Measurements from ENCODE around the gene ORC3.
"Not testable (repeated sequence)": the region's sequence is repeated elsewhere in the genome, so short reads cannot be mapped to it uniquely, and the experiment has no call there.

ORC3 gene

GRCh38 chr6:87700397-87701343 is 110.7 kb downstream of the ORC3 start:
- intact Hi-C loops (cut with micrococcal nuclease) = no loop called here
- no peaks in the 10 kb centered on the region for H3K27me3 Mint-ChIP-seq
- H3K9me3 Mint-ChIP-seq = no peaks in the 10 kb centered on the region
- peak overlapping the region; percentile 97 for H3K27ac Mint-ChIP-seq
- peak overlapping the region; percentile 94 for H3K4me3 Mint-ChIP-seq
- peaks cover 34% of the 10 kb centered on the region for H3K4me1 Mint-ChIP-seq (ENCODE audit: low read depth)
- peaks cover 50% of the 10 kb centered on the region for H3K36me3 Mint-ChIP-seq (ENCODE audit: low read depth)

- Mint-ChIP-seq H3K4me1 (ENCODE audit: low read depth) (peaks cover 28% of the 10 kb centered on the region), H3K4me3 (peak overlapping the region; percentile 94), H3K9me3 (no peaks in the 10 kb centered on the region), H3K36me3 (ENCODE audit: low read depth) (peaks cover 43% of the 10 kb centered on the region), H3K27me3 (no peaks in the 10 kb centered on the region), H3K27ac (peak overlapping the region; percentile 97)
- intact Hi-C loops (cut with micrococcal nuclease) = no loop called here
Observed at GRCh38 chr6:87701344-87701675, 111.4 kb downstream of the ORC3 start.

- H3K4me3 Mint-ChIP-seq = peak within 1 kb of the TSS; percentile 94
- peaks cover 22% of the 10 kb centered on the region for H3K4me1 Mint-ChIP-seq (ENCODE audit: low read depth)
- intact Hi-C loops (cut with micrococcal nuclease) = loop anchor here (1.0 to 2.0 kb wide), 3 partner anchors 17 to 55 kb away; no protein-coding TSS in a partner anchor
- H3K27me3 Mint-ChIP-seq = no peaks in the 10 kb centered on the region
- H3K27ac Mint-ChIP-seq = peak within 1 kb of the TSS; percentile 97
- no peaks in the 10 kb centered on the region for H3K9me3 Mint-ChIP-seq
- peaks cover 37% of the 10 kb centered on the region for H3K36me3 Mint-ChIP-seq (ENCODE audit: low read depth)
Observed at GRCh38 chr6:87701676-87702588, 112.0 kb downstream of the ORC3 start, which contains the start of gene AKIRIN2. TSS of gene AKIRIN2 (minus strand) at chr6:87702233. CDS start at chr6:87701684, 549 bp downstream.

GRCh38 chr6:87702589-87702945 is 112.6 kb downstream of the ORC3 start:
- H3K4me1 Mint-ChIP-seq (ENCODE audit: low read depth) = peaks cover 15% of the 10 kb centered on the region
- no peaks in the 10 kb centered on the region for H3K9me3 Mint-ChIP-seq

DNA sequence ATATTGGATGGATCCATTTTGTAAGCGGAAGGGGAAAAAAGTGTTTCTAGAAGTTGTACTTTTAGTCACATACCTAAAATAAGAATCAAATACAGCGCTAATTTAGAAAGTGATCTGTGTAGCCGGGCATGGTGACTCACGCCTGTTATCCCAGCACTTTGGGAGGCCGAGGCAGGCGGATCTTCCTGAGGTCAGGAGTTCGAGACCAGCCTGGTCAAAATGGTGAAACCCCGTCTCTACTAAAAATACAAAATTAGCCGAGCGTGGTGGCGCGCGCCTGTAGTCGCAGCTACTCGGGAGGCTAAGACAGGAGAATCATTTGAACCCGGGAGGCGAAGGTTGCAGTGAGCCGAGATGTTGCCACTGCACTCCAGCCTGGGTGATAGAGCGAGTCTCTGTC is 113.1 kb downstream of the ORC3 start:
- Mint-ChIP-seq H3K27ac (peak overlapping the region; percentile 97), H3K4me1 (ENCODE audit: low read depth) (peaks cover 11% of the 10 kb centered on the region)
- intact Hi-C loops (cut with micrococcal nuclease) = loop anchor here (2.0 kb wide), 1 partner anchor 54 kb away; no protein-coding TSS in a partner anchor

More at GRCh38 chr6:87702589-87702945, 112.6 kb downstream of the ORC3 start:
- Mint-ChIP-seq H3K36me3 (ENCODE audit: low read depth) (peaks cover 33% of the 10 kb centered on the region), H3K27ac (peak overlapping the region; percentile 97), H3K27me3 (no peaks in the 10 kb centered on the region), H3K4me3 (peak overlapping the region; percentile 94)
- intact Hi-C loops (cut with micrococcal nuclease) = loop anchor here (1.0 to 2.0 kb wide), 3 partner anchors 17 to 54 kb away; no protein-coding TSS in a partner anchor

DNA sequence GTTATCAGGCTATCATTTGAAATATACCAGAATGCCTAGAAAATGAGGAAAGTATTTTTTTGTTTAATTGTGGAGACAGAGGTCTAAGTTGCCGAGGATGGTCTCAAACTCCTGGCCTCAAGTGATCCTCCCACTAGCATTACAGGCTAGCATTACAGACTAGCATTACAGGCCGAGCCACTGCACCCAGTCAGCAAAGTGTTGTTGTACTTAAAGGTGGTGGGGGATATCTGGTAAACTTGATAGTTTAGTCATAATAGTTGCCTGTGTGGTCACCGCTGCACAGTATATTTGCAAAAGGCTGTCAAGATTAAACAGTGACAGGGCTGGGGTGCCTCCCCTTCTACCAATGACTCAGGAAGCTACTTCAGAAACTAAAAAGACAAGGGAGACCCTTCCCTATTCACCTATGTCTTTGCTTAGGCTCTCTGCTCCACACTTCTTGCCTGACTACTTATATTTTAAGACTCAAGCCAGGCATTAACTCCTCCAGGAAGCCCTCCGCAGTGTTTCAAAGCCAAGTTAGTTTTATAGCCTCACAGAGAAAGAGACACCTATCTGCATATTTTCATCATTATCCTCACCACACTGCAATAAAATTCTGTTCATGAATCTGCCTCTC is 115.2 kb downstream of the ORC3 start:
- no peaks in the 10 kb centered on the region for H3K27me3 Mint-ChIP-seq
- H3K4me1 Mint-ChIP-seq (ENCODE audit: low read depth) = peaks cover 14% of the 10 kb centered on the region
- intact Hi-C loops (cut with micrococcal nuclease) = no loop called here
- no peak overlapping the region for H3K4me3 Mint-ChIP-seq
- H3K36me3 Mint-ChIP-seq (ENCODE audit: low read depth) = peaks cover 17% of the 10 kb centered on the region
- no peaks in the 10 kb centered on the region for H3K9me3 Mint-ChIP-seq
- no peak overlapping the region for H3K27ac Mint-ChIP-seq

More for the DNA sequence above, 113.1 kb downstream of the ORC3 start:
- peaks cover 30% of the 10 kb centered on the region for H3K36me3 Mint-ChIP-seq (ENCODE audit: low read depth)
- peak overlapping the region; percentile 94 for H3K4me3 Mint-ChIP-seq
- H3K27me3 Mint-ChIP-seq, H3K9me3 Mint-ChIP-seq: not testable (repeated sequence)

DNA sequence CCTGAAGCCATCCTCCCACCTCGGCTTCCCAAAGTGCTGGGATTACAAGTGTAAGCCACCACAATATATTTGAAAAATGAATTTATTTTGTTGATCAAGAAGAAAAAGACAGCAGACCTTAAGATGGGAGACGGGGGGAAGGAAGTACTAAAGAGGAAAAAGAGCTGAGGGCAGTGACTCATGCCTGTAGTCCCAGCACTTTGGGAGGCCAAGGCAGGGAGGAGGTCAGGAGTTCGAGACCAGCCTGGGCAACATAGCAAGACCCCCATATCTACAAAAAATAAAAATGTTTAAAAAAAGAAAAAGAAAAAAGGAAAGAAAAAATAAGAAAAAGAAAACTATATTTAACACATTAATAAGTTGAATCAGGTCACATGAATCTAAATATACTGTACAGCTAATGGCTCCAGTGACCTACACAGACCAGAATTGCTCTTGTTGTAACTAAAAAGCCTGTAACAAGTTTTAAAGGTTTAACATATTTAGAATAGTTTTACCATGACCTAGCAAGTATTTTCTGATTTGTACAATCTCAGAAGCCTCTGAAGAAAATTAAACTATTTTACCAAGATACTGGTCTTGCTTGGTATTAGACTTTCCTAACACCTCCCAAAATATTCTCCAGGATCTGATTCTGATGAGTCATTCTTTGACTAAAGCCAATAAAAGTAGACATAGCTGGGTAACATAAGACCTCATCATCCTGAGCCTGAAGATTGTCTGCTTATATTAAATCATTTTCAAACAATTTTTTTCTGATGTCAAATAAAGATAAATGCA is 116.4 kb downstream of the ORC3 start:
- Mint-ChIP-seq H3K27ac (no peak overlapping the region), H3K27me3 (no peaks in the 10 kb centered on the region), H3K36me3 (ENCODE audit: low read depth) (peaks cover 6% of the 10 kb centered on the region), H3K4me3 (no peak overlapping the region), H3K9me3 (no peaks in the 10 kb centered on the region), H3K4me1 (ENCODE audit: low read depth) (peaks cover 15% of the 10 kb centered on the region)
- intact Hi-C loops (cut with micrococcal nuclease) = no loop called here

DNA sequence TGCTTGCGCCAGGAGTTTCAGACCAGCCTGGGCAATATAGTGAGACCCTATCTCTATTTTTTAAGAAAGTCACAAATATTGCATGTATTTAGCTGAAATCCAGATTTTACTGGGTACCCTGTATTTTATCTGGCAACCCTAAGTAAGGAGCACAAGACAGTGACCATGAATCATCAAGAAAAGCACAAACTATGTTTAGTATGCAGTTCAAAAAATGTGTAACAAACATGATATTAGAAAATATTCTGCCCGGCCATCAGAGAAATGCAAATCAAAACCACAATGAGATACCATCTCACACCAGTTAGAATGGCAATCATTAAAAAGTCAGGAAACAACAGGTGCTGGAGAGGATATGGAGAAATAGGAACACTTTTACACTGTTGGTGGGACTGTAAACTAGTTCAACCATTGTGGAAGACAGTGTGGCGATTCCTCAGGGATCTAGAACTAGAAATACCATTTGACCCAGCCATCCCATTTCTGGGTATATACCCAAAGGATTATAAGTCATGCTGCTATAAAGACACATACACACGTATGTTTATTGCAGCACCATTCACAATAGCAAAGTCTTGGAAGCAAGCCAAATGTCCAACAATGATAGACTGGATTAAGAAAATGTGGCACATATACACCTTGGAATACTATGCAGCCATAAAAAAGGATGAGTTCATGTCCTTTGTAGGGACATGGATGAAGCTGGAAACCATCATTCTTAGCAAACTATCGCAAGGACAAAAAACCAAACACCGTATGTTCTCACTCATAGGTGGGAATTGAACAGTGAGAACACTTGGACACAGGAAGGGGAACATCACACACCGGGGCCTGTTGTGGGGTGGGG is 118.9 kb downstream of the ORC3 start:
- H3K4me3 Mint-ChIP-seq; H3K4me1 Mint-ChIP-seq (ENCODE audit: low read depth); H3K36me3 Mint-ChIP-seq (ENCODE audit: low read depth); H3K27ac Mint-ChIP-seq; H3K27me3 Mint-ChIP-seq; H3K9me3 Mint-ChIP-seq; intact Hi-C loops (cut with micrococcal nuclease): not testable (repeated sequence)

- Mint-ChIP-seq H3K27me3 (no peaks in the 10 kb centered on the region), H3K9me3 (no peaks in the 10 kb centered on the region), H3K36me3 (ENCODE audit: low read depth) (no peaks in the 10 kb centered on the region), H3K27ac (peak overlapping the region; percentile 1), H3K4me1 (ENCODE audit: low read depth) (peaks cover 6% of the 10 kb centered on the region), H3K4me3 (no peak overlapping the region)
- intact Hi-C loops (cut with micrococcal nuclease) = no loop called here
Observed at GRCh38 chr6:87710090-87710489, 120.2 kb downstream of the ORC3 start.

DNA sequence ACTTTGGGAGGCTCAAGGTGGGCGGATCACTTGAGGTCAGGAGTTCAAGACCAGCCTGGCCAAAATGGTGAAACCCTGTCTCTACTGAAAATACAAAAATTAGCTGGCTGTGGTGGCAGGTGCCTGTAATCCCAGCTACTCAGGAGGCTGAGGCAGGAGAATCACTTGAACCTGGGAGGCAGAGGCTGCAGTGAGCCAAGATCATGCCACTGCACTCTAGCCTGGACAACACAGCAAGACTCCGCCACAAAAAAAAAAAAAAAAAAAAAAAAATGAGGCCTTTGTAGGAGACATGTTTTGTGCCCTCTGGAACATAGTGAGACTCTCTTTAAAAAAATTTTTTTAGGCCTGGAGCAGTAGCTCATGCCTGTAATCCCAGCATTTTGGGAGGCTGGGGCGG is 122.8 kb downstream of the ORC3 start:
- intact Hi-C loops (cut with micrococcal nuclease) = not testable (repeated sequence)

DNA sequence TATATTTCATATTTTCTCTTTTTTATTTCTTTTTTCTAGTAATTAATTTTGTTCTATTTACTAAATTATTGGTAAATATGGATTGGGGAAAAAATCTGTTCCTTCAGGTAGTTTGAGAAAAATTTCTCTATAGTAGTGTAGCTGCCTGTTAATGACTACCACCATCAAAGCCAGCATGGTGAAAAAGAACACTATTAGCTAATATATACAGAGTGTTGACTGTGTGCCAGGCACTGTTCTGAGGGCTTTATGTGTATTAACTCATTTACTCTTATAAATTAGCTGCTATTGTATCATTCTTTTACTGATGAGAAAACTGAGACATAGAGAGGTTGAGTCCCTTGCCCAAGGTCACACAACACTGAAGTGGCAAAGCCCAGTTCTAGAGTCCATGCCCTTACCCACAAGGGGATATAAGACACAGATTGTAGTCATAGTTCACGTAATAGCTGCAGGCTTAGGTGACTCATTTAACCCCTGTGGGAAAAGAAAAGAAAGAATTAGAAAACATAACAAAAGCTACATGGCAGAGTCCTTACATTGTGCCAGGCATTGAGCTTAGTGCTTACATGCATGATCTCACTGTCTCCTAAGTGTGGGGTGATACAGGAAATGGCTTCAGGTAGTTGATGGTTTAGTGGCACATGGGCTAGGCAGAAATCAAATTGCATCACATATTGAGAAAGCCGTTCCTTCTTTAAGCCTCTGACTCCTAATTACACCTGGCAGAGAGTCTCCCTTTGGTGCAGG is 124.3 kb downstream of the ORC3 start:
- H3K27ac Mint-ChIP-seq = no peak overlapping the region
- intact Hi-C loops (cut with micrococcal nuclease) = no loop called here
- H3K36me3 Mint-ChIP-seq (ENCODE audit: low read depth) = no peaks in the 10 kb centered on the region
- peaks cover 30% of the 10 kb centered on the region for H3K4me1 Mint-ChIP-seq (ENCODE audit: low read depth)
- no peaks in the 10 kb centered on the region for H3K27me3 Mint-ChIP-seq
- no peak overlapping the region for H3K4me3 Mint-ChIP-seq
- H3K9me3 Mint-ChIP-seq = no peaks in the 10 kb centered on the region

More for the DNA sequence above, 122.8 kb downstream of the ORC3 start:
- H3K27ac Mint-ChIP-seq; H3K27me3 Mint-ChIP-seq; H3K4me3 Mint-ChIP-seq; H3K36me3 Mint-ChIP-seq (ENCODE audit: low read depth); H3K9me3 Mint-ChIP-seq: not testable (repeated sequence)
- H3K4me1 Mint-ChIP-seq (ENCODE audit: low read depth) = peaks cover 14% of the 10 kb centered on the region

All from dendritic cell treated with granulocyte-macrophage colony-stimulating factor and Interleukin-4, amounts not matched to agents 40 ng/mL and 50 ng/mL, for 4 days (primary cell).